ENCODE measurements around the gene LRRC15. TPM values are rescaled to one million over a fixed set of nuclear protein-coding genes. Genes with fewer than 3 reads are reported as not detected.

Gene LRRC15
- polyA plus RNA-seq, 3 donors, result not detected

DNA sequence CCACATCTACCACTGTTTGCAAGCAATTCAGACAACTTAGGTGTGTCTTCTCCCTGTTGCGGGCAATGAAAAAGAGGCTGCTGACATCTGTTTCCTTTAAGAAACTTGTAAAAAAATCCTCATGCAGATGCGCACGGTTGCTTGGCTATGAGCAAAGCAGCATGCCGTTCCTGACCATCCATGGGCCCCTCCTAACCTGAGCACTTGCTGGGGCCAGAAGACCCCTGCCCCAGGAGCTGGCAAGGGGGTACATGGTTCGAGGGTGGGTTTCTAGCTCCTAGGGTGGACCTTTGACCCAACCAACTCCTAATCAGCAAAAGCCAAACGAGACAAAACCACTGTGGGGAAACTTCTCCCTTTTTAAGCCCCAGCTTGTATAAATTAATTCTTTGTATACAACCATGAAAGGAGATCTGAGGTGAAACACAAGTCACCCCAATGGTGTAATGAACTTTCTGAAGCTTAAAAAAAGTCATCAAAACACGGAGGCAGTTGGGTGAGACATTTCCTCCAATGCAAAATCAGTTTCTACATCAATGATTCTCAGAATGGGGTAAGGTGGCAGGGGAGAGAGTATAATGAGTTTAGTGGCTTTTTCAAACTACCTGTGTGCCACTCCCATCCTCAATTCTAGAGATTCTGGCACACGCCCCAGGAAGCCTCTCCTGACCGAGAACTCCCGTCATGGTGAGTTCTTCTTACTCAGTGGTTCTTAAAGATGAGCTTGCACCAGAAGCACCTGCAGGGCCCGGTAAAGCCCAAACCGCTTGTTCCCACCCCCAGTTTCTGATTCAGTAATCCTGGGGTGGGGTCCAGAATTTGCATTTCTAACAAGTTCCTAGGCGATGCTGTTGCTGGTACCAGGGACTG is 62.5 kb downstream of the LRRC15 start:
- Histone ChIP-seq H3K4me3 (replicated peaks in 1 of 3; ENCODE audit: low read depth in 2 of 3, low read length in 3 of 3) (no peak overlapping the region), H3K27me3 (ENCODE audit: control insufficient read depth in 2 of 2, insufficient read depth in 2 of 2, low read length in 2 of 2) (peaks cover 9 to 34% of the 10 kb centered on the region in 2 donors), H3K27ac (ENCODE audit: low read depth in 1 of 2, low read length in 2 of 2) (no peak overlapping the region), H3K4me2 (replicated peaks; ENCODE audit: extremely low read depth, low read length, poor library complexity, severe bottlenecking) (no peak overlapping the region), H3K4me1 (ENCODE audit: control insufficient read depth in 1 of 2, insufficient read depth in 2 of 2, low read length in 2 of 2) (no peaks in the 10 kb centered on the region), H3K79me2 (ENCODE audit: insufficient read depth, low read length) (no peaks in the 10 kb centered on the region), H3K9ac (ENCODE audit: insufficient read depth, low read length, poor library complexity, severe bottlenecking) (no peak overlapping the region), H3K9me3 (replicated peaks in 1 of 2; ENCODE audit: control insufficient read depth in 1 of 2, insufficient read depth in 1 of 2, low read length in 2 of 2) (no peaks in the 10 kb centered on the region), H3K36me3 (replicated peaks in 1 of 2; ENCODE audit: control insufficient read depth in 1 of 2, insufficient read depth in 2 of 2, low read length in 2 of 2) (no peaks in the 10 kb centered on the region), H4K20me1 (ENCODE audit: insufficient read depth, low read length) (no peaks in the 10 kb centered on the region), H2AFZ (ENCODE audit: insufficient read depth, low read depth, low read length, poor library complexity, severe bottlenecking) (no peak overlapping the region)
- intact Hi-C loops (cut with micrococcal nuclease), result no loop called here
- WGBS (ENCODE audit: insufficient coverage), result 9% methylated on average over 4 of the region's 13 CpGs
- Mint-ChIP-seq H3K36me3 (no peaks in the 10 kb centered on the region), H3K4me1 (peaks cover 11% of the 10 kb centered on the region), H3K27ac (no peak overlapping the region), H3K4me3 (peak overlapping the region; percentile 7 to 18), H3K9me3 (peaks cover 0 to 2% (median 0%) of the 10 kb centered on the region in 7 donors), H3K27me3 (ENCODE audit: low read depth in 3 of 3) (peaks cover 32 to 45% (median 34%) of the 10 kb centered on the region in 3 donors)
- TF ChIP-seq, protein P1, sequence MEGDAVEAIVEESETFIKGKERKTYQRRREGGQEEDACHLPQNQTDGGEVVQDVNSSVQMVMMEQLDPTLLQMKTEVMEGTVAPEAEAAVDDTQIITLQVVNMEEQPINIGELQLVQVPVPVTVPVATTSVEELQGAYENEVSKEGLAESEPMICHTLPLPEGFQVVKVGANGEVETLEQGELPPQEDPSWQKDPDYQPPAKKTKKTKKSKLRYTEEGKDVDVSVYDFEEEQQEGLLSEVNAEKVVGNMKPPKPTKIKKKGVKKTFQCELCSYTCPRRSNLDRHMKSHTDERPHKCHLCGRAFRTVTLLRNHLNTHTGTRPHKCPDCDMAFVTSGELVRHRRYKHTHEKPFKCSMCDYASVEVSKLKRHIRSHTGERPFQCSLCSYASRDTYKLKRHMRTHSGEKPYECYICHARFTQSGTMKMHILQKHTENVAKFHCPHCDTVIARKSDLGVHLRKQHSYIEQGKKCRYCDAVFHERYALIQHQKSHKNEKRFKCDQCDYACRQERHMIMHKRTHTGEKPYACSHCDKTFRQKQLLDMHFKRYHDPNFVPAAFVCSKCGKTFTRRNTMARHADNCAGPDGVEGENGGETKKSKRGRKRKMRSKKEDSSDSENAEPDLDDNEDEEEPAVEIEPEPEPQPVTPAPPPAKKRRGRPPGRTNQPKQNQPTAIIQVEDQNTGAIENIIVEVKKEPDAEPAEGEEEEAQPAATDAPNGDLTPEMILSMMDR (IDR thresholded peaks at IDR 0.05), result no peak
- no peak for DNase-seq

DNA sequence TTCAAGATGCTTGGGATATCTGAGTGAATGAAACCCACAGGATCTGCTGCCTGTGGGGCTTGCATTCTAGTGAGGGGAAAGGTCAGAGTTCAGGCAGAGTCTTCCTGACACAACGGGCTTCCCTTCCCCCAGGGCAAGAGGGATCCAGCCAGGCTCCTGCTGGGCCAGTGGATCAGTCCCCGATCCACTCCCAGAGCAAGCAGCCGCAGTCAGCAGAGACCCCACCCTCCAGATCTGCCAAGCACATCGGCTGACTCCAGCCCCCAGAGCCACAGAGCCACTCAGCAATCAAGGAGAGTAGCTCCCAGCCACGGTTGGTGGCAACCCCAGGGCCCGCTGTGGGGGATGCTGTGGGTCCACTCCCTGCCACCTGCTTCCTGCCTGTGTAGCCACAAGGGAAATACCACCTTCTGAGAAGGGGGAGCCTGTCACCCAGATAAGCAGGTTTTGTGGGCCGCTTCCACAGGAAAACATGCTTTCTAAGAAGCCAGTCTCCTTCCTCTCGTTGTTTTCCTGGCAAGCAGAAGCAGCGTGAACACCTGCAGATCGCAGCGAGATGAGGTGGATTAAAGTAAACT is 63.3 kb downstream of the LRRC15 start:
- Histone ChIP-seq H3K9me3 (replicated peaks in 1 of 2; ENCODE audit: control insufficient read depth in 1 of 2, insufficient read depth in 1 of 2, low read length in 2 of 2) (no peaks in the 10 kb centered on the region), H4K20me1 (ENCODE audit: insufficient read depth, low read length) (no peaks in the 10 kb centered on the region), H3K4me1 (ENCODE audit: control insufficient read depth in 1 of 2, insufficient read depth in 2 of 2, low read length in 2 of 2) (no peaks in the 10 kb centered on the region), H3K4me2 (replicated peaks; ENCODE audit: extremely low read depth, low read length, poor library complexity, severe bottlenecking) (no peak overlapping the region), H3K4me3 (replicated peaks in 1 of 3; ENCODE audit: low read depth in 2 of 3, low read length in 3 of 3) (no peak overlapping the region), H3K36me3 (replicated peaks in 1 of 2; ENCODE audit: control insufficient read depth in 1 of 2, insufficient read depth in 2 of 2, low read length in 2 of 2) (no peaks in the 10 kb centered on the region), H2AFZ (ENCODE audit: insufficient read depth, low read depth, low read length, poor library complexity, severe bottlenecking) (no peak overlapping the region), H3K27me3 (ENCODE audit: control insufficient read depth in 2 of 2, insufficient read depth in 2 of 2, low read length in 2 of 2) (peaks cover 9 to 33% of the 10 kb centered on the region in 2 donors), H3K27ac (ENCODE audit: low read depth in 1 of 2, low read length in 2 of 2) (no peak overlapping the region), H3K9ac (ENCODE audit: insufficient read depth, low read length, poor library complexity, severe bottlenecking) (no peak overlapping the region), H3K79me2 (ENCODE audit: insufficient read depth, low read length) (no peaks in the 10 kb centered on the region)
- intact Hi-C loops (cut with micrococcal nuclease), result no loop called here
- H3K4me3 Mint-ChIP-seq, result peak overlapping the region in 1 of 2 donors; percentile 43
- peaks cover 11% of the 10 kb centered on the region for H3K4me1 Mint-ChIP-seq
- H3K36me3 Mint-ChIP-seq, result no peaks in the 10 kb centered on the region
- H3K9me3 Mint-ChIP-seq, result no peaks in the 10 kb centered on the region
- 0% methylated on average over 6 of the region's 11 CpGs for WGBS (ENCODE audit: insufficient coverage)
- no peak overlapping the region for H3K27ac Mint-ChIP-seq
- TF ChIP-seq, protein P1 (IDR thresholded peaks at IDR 0.05), result no peak
- H3K27me3 Mint-ChIP-seq (ENCODE audit: low read depth in 3 of 3), result peaks cover 29 to 41% (median 30%) of the 10 kb centered on the region in 3 donors
- no peak for DNase-seq

Data from CD14-positive monocyte (primary cell).